Myocyte (in vitro differentiated cells): ENCODE data around the gene GRAMD2B. TPM values are rescaled to one million over a fixed set of nuclear protein-coding genes. Genes with fewer than 3 reads are reported as not detected.

Source experiments
- DNase-seq: peaks from one replicate; pipeline ENCODE4 v3.0.0-alpha.2; 2012; ENCODE audit warnings: low read depth
- total RNA-seq: library from RNA; depleted of rRNA; stranded (reverse); fragments of >200 nt; gene quantifications from 2 replicates; pipeline ENCODE4 v1.2.3, GENCODE V29; 2014

The GRAMD2B gene
- total RNA-seq, 1 donor from 2014 or later, result 148 TPM

- no peak for DNase-seq
These were observed 112.8 kb downstream of the GRAMD2B start for GRCh38 chr5:126535856-126536545.

GRCh38 chr5:126536874-126537273 lies 113.7 kb downstream of the GRAMD2B start:
- no peak for DNase-seq

- no peak for DNase-seq
These were observed 115.4 kb downstream of the GRAMD2B start for GRCh38 chr5:126538579-126538978.

- DNase-seq, result no peak
These were observed 117.4 kb downstream of the GRAMD2B start for GRCh38 chr5:126540631-126541030.

- no peak for DNase-seq
These were observed 119.2 kb downstream of the GRAMD2B start for GRCh38 chr5:126542441-126542840.

GRCh38 chr5:126543009-126543408 lies 119.8 kb downstream of the GRAMD2B start:
- DNase-seq, result no peak

- no peak for DNase-seq
These were observed 120.5 kb downstream of the GRAMD2B start for GRCh38 chr5:126543660-126544059.

Other genes starting within 250 kb of the GRAMD2B start
- gene ALDH7A1, start 171.8 kb downstream of the GRAMD2B start, total RNA-seq, result 19.0 and 22.1 TPM in 2 replicates
- 33.2 and 40.5 TPM in 2 replicates for gene PHAX, start 177.5 kb downstream of the GRAMD2B start, total RNA-seq